HCT116 (cell line): ENCODE measurements around the gene TMEM45B. TPM values are rescaled to one million over a fixed set of nuclear protein-coding genes. Genes with fewer than 3 reads are reported as not detected.

Experiments
- ATAC-seq: fragments of 200-7000 bp; cut with Tn5 transposase; 2 replicates; pipeline ENCODE4 v1.9.1; 2020; ENCODE audit warnings: mild to moderate bottlenecking, moderate library complexity
- BruUV-seq: library from RNA; stranded (reverse); fragments of 400-500 nt; replicated peaks from 2 replicates; lab custom pipeline; 2021; lab: Mats Ljungman, UMichigan
- CTCF ChIA-PET: fragments of 300-600 bp; sonication (Branson Sonifier 250); formaldehyde crosslinking; loops from one replicate; lab custom pipeline; 2021; ENCODE audit warnings: antibody characterized with exemption; lab: Charles Lee
- POLR2A ChIA-PET: fragments of 300-600, 350-600 bp; sonication (Branson Sonifier 250); formaldehyde crosslinking; loops from one replicate; lab custom pipeline; 2021; ENCODE audit warnings: antibody characterized with exemption; lab: Charles Lee
- RAD21 ChIA-PET, 2 experiments: fragments of 300-600 bp; sonication (Branson Sonifier 250); formaldehyde crosslinking; loops; one replicate each; lab custom pipeline; 2023; ENCODE audit warnings: low total read pairs in 2 of 2; ENCODE audit not compliant: uncharacterized antibody in 2 of 2, unreplicated experiment in 2 of 2, low non-redundant PET in 1 of 2; lab: Charles Lee
- DNase-seq: peaks from one replicate; pipeline ENCODE4 v3.0.0-alpha.2; 2010; ENCODE audit warnings: low read depth, low spot score
- H2AFZ ChIP-seq: fragments of 200-600 bp; shearing (Covaris generic), sonication (generic); 2 replicates; pipeline ENCODE4 v1.6.1; 2017; ENCODE audit warnings: low read depth, mixed run types, mixed read lengths, antibody characterized with exemption, low read length; ENCODE audit not compliant: poor library complexity, severe bottlenecking
- H3K27ac ChIP-seq: 2 replicates; pipeline ENCODE4 v1.5.1; 2012; ENCODE audit warnings: low read depth, low read length
- H3K27me3 ChIP-seq: fragments of 200-600 bp; sonication (generic); 2 replicates; pipeline ENCODE4 v1.6.1; 2016; ENCODE audit warnings: mixed run types, low read length, mixed read lengths; ENCODE audit not compliant: insufficient read depth
- H3K36me3 ChIP-seq, 2 experiments: fragments of 200-500 bp in 1 of 2; fragments of 200-600 bp in 1 of 2; sonication (Bioruptor generic) in 1 of 2; sonication (generic) in 1 of 2; 2 replicates each; pipeline versions ENCODE4 v1.5.1 to v1.6.1; 2014 to 2016; ENCODE audit warnings: low read length in 2 of 2, inconsistent platforms in 1 of 2, mixed read lengths in 1 of 2, mixed run types in 1 of 2; ENCODE audit not compliant: insufficient read depth in 2 of 2, control insufficient read depth in 1 of 2
- H3K4me1 ChIP-seq, 2 experiments: fragments of 200-600 bp in 1 of 2; sonication (generic) in 1 of 2; 2 replicates each; pipeline versions ENCODE4 v1.5.1 to v1.6.1; 2012 to 2017; ENCODE audit warnings: low read length in 2 of 2, inconsistent platforms in 1 of 2, mild to moderate bottlenecking in 1 of 2, mixed read lengths in 1 of 2, mixed run types in 1 of 2, moderate library complexity in 1 of 2; ENCODE audit not compliant: insufficient read depth in 2 of 2, control insufficient read depth in 1 of 2
- H3K4me2 ChIP-seq: fragments of 200-600 bp; sonication (generic); 2 replicates; pipeline ENCODE4 v1.6.1; 2017; ENCODE audit warnings: mixed run types, low read length, mixed read lengths
- H3K4me3 ChIP-seq, 2 experiments: fragments of 200-600 bp in 1 of 2; sonication (generic) in 1 of 2; replicated peaks in 1 of 2; 2 replicates each; pipeline ENCODE4 v1.5.1; 2011 to 2016; ENCODE audit warnings: low read length in 2 of 2, control low read depth in 1 of 2, low read depth in 1 of 2, mild to moderate bottlenecking in 1 of 2, mixed read lengths in 1 of 2, mixed run types in 1 of 2
- H3K79me2 ChIP-seq: fragments of 200-600 bp; sonication (generic); 2 replicates; pipeline ENCODE4 v1.6.1; 2017; ENCODE audit warnings: mild to moderate bottlenecking, mixed run types, low read length, moderate library complexity, mixed read lengths; ENCODE audit not compliant: insufficient read depth
- H3K9ac ChIP-seq: fragments of 200-600 bp; sonication (generic); 2 replicates; pipeline ENCODE4 v1.6.1; 2016; ENCODE audit warnings: low read length, mixed read lengths
- H3K9me2 ChIP-seq: fragments of 200-600 bp; sonication (generic), shearing (Covaris generic); 2 replicates; pipeline ENCODE4 v1.6.1; 2017; ENCODE audit warnings: mixed run types, mild to moderate bottlenecking, moderate library complexity; ENCODE audit not compliant: insufficient read depth
- H3K9me3 ChIP-seq, 2 experiments: fragments of 200-500 bp in 1 of 2; fragments of 200-600 bp in 1 of 2; sonication (Bioruptor generic) in 1 of 2; sonication (generic) in 1 of 2; 2 replicates each; pipeline ENCODE4 v1.6.1; 2014 to 2017; ENCODE audit warnings: low read length in 2 of 2, mixed read lengths in 2 of 2, inconsistent platforms in 1 of 2, low read depth in 1 of 2, mild to moderate bottlenecking in 1 of 2, mixed run types in 1 of 2, moderate library complexity in 1 of 2; ENCODE audit not compliant: control insufficient read depth in 1 of 2, insufficient read depth in 1 of 2
- H4K20me1 ChIP-seq: fragments of 200-600 bp; sonication (generic), shearing (Covaris generic); 2 replicates; pipeline ENCODE4 v1.6.1; 2017; ENCODE audit warnings: mixed run types, mild to moderate bottlenecking, moderate library complexity; ENCODE audit not compliant: insufficient read depth
- CEBPB ChIP-seq: IDR thresholded peaks from 2 replicates; pipeline ENCODE4 v1.6.1; 2012; ENCODE audit warnings: low read depth
- EGR1 ChIP-seq: IDR thresholded peaks from 2 replicates; pipeline ENCODE4 v1.6.1; 2012; ENCODE audit warnings: low read depth
- ELF1 ChIP-seq: IDR thresholded peaks from 2 replicates; pipeline ENCODE4 v1.6.1; 2012; ENCODE audit warnings: low read depth, borderline replicate concordance
- FOSL1 ChIP-seq: IDR thresholded peaks from 2 replicates; pipeline ENCODE4 v1.6.1; 2012; ENCODE audit warnings: low read depth
- RAD21 ChIP-seq: IDR thresholded peaks from 2 replicates; pipeline ENCODE4 v1.6.1; 2012; ENCODE audit warnings: low read depth, mild to moderate bottlenecking
- YY1 ChIP-seq: IDR thresholded peaks from 2 replicates; pipeline ENCODE4 v1.6.1; 2011; ENCODE audit warnings: low read length, low read depth, moderate library complexity, mild to moderate bottlenecking; ENCODE audit not compliant: insufficient replicate concordance; ENCODE audit errors: extremely low read depth
- intact Hi-C: fragments of 100-400 bp; cut with micrococcal nuclease; formaldehyde crosslinking; loops from 2 replicates; pipeline ENCODE4 v1.10.0; 2022
- total RNA-seq: library from RNA; stranded (reverse); gene quantifications from one replicate; pipeline ENCODE4 v1.2.1, GENCODE V29; 2021; ENCODE audit not compliant: unreplicated experiment
- TF ChIP-seq, protein P1 (sequence below), 3 experiments: fragments of 200-600 bp in 1 of 3; sonication (generic) in 1 of 3; IDR thresholded peaks in 2 of 3; conservative IDR thresholded peaks in 1 of 3; 2 replicates each; pipeline ENCODE4 v1.5.1; 2012 to 2017; ENCODE audit warnings: low read depth in 2 of 3, low read length in 2 of 3, antibody characterized with exemption in 1 of 3, borderline replicate concordance in 1 of 3, control low read depth in 1 of 3, mild to moderate bottlenecking in 1 of 3, mixed read lengths in 1 of 3, mixed run types in 1 of 3, moderate library complexity in 1 of 3; ENCODE audit not compliant: insufficient read depth in 1 of 3
- TF ChIP-seq, protein P2 (sequence below): IDR thresholded peaks from 2 replicates; pipeline ENCODE4 v1.6.1; 2011; ENCODE audit warnings: mild to moderate bottlenecking, low read length, moderate library complexity; ENCODE audit not compliant: insufficient replicate concordance; ENCODE audit errors: extremely low read depth
- TF ChIP-seq, protein P3 (sequence below): IDR thresholded peaks from 2 replicates; pipeline ENCODE4 v1.6.1; 2012; ENCODE audit warnings: low read depth
- TF ChIP-seq, protein P4 (sequence below): IDR thresholded peaks from 2 replicates; pipeline ENCODE4 v1.6.1; 2012

Gene TMEM45B
- total RNA-seq, 1 experiment from 2014 or later, result not detected

DNA sequence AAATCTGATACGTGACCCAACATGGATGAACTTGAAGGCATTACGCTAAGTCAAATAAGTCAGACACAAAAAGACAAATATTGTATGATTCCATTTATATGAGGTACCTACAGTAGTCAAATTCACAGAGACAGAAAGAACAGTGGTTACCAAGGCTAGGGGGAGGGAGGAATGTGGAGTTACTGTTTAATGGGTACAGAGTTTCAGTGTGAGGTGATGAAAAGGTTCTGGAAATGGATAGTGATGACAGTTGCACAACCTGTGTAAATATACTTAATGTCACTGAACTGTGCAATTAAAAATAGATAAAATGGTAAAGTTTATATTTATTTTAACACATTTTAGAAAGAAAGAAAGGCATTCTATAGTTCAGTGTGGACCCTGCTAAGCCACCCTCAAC, 24.1 kb upstream of the TMEM45B start:
- Histone ChIP-seq H3K4me2 (no peak overlapping the region), H4K20me1 (no peaks in the 10 kb centered on the region), H2AFZ (no peak overlapping the region), H3K36me3 (no peaks in the 10 kb centered on the region), H3K4me3 (no peak overlapping the region), H3K4me1 (no peaks in the 10 kb centered on the region), H3K79me2 (no peaks in the 10 kb centered on the region), H3K27ac (no peak overlapping the region), H3K27me3 (no peaks in the 10 kb centered on the region), H3K9ac (no peak overlapping the region), H3K9me2 (no peaks in the 10 kb centered on the region), H3K9me3 (no peaks in the 10 kb centered on the region)
- no peak for ATAC-seq
- RAD21 ChIA-PET, result no interaction called here
- DNase-seq, result no peak
- BruUV-seq, result no TSS peak
- CTCF ChIA-PET, result no interaction called here
- POLR2A ChIA-PET, result no interaction called here
- intact Hi-C loops, result no loop called here
- TF ChIP-seq EGR1, result no peak
- TF ChIP-seq, protein P1, sequence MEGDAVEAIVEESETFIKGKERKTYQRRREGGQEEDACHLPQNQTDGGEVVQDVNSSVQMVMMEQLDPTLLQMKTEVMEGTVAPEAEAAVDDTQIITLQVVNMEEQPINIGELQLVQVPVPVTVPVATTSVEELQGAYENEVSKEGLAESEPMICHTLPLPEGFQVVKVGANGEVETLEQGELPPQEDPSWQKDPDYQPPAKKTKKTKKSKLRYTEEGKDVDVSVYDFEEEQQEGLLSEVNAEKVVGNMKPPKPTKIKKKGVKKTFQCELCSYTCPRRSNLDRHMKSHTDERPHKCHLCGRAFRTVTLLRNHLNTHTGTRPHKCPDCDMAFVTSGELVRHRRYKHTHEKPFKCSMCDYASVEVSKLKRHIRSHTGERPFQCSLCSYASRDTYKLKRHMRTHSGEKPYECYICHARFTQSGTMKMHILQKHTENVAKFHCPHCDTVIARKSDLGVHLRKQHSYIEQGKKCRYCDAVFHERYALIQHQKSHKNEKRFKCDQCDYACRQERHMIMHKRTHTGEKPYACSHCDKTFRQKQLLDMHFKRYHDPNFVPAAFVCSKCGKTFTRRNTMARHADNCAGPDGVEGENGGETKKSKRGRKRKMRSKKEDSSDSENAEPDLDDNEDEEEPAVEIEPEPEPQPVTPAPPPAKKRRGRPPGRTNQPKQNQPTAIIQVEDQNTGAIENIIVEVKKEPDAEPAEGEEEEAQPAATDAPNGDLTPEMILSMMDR (IDR thresholded peaks at IDR 0.05 in 2 of 3, conservative IDR thresholded peaks at IDR 0.05 in 1 of 3; ENCODE audit: borderline replicate concordance in 1 of 3, insufficient read depth in 1 of 3, low read depth in 2 of 3, low read length in 2 of 3), result no peak

DNA sequence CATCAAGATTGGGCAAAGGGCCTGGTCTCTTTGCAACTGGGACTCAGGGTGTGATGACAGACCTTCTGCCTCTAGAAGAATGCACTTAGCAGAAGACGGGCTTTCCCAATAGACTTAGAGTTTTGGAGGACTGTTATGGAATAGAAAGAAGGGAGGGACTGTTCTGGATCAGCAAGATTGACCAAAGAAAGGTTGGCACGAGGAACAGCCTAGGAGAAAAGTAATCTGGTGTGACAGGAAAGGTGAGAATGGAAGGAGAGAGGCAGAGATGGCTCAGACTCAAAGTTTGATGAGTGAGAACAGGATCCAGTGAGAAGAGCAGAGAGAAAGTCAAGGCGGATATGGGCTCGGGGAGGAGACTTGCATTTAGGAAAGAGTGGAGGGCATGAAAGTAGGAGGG, 23.0 kb upstream of the TMEM45B start:
- Histone ChIP-seq H3K4me1 (no peaks in the 10 kb centered on the region), H3K36me3 (no peaks in the 10 kb centered on the region), H3K27me3 (no peaks in the 10 kb centered on the region), H3K79me2 (no peaks in the 10 kb centered on the region), H3K4me3 (no peak overlapping the region), H3K4me2 (no peak overlapping the region), H2AFZ (no peak overlapping the region), H3K9me2 (no peaks in the 10 kb centered on the region), H4K20me1 (no peaks in the 10 kb centered on the region), H3K9me3 (no peaks in the 10 kb centered on the region), H3K27ac (no peak overlapping the region), H3K9ac (no peak overlapping the region)
- ChIA-PET CTCF (no interaction called here), POLR2A (no interaction called here), RAD21 (no interaction called here)
- DNase-seq (no peak), ATAC-seq (no peak)
- no TSS peak for BruUV-seq
- intact Hi-C loops, result no loop called here
- TF ChIP-seq CEBPB (no peak), RAD21 (no peak), YY1 (no peak), ELF1 (no peak), FOSL1 (no peak), EGR1 (no peak)
- TF ChIP-seq, protein P2, sequence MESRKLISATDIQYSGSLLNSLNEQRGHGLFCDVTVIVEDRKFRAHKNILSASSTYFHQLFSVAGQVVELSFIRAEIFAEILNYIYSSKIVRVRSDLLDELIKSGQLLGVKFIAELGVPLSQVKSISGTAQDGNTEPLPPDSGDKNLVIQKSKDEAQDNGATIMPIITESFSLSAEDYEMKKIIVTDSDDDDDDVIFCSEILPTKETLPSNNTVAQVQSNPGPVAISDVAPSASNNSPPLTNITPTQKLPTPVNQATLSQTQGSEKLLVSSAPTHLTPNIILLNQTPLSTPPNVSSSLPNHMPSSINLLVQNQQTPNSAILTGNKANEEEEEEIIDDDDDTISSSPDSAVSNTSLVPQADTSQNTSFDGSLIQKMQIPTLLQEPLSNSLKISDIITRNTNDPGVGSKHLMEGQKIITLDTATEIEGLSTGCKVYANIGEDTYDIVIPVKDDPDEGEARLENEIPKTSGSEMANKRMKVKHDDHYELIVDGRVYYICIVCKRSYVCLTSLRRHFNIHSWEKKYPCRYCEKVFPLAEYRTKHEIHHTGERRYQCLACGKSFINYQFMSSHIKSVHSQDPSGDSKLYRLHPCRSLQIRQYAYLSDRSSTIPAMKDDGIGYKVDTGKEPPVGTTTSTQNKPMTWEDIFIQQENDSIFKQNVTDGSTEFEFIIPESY, result no peak
- TF ChIP-seq, protein P3, sequence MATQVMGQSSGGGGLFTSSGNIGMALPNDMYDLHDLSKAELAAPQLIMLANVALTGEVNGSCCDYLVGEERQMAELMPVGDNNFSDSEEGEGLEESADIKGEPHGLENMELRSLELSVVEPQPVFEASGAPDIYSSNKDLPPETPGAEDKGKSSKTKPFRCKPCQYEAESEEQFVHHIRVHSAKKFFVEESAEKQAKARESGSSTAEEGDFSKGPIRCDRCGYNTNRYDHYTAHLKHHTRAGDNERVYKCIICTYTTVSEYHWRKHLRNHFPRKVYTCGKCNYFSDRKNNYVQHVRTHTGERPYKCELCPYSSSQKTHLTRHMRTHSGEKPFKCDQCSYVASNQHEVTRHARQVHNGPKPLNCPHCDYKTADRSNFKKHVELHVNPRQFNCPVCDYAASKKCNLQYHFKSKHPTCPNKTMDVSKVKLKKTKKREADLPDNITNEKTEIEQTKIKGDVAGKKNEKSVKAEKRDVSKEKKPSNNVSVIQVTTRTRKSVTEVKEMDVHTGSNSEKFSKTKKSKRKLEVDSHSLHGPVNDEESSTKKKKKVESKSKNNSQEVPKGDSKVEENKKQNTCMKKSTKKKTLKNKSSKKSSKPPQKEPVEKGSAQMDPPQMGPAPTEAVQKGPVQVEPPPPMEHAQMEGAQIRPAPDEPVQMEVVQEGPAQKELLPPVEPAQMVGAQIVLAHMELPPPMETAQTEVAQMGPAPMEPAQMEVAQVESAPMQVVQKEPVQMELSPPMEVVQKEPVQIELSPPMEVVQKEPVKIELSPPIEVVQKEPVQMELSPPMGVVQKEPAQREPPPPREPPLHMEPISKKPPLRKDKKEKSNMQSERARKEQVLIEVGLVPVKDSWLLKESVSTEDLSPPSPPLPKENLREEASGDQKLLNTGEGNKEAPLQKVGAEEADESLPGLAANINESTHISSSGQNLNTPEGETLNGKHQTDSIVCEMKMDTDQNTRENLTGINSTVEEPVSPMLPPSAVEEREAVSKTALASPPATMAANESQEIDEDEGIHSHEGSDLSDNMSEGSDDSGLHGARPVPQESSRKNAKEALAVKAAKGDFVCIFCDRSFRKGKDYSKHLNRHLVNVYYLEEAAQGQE, result no peak
- TF ChIP-seq, protein P4, sequence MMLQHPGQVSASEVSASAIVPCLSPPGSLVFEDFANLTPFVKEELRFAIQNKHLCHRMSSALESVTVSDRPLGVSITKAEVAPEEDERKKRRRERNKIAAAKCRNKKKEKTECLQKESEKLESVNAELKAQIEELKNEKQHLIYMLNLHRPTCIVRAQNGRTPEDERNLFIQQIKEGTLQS, result no peak
